GM12801 (cell line): ENCODE measurements around the gene ADH1C.

Experiments used
- TF ChIP-seq, protein P1 (sequence below): IDR thresholded peaks from one replicate; pipeline ENCODE4 v1.5.1; 2011; ENCODE audit warnings: control low read depth; ENCODE audit not compliant: insufficient read length; ENCODE audit errors: extremely low read depth

ADH1C gene

DNA sequence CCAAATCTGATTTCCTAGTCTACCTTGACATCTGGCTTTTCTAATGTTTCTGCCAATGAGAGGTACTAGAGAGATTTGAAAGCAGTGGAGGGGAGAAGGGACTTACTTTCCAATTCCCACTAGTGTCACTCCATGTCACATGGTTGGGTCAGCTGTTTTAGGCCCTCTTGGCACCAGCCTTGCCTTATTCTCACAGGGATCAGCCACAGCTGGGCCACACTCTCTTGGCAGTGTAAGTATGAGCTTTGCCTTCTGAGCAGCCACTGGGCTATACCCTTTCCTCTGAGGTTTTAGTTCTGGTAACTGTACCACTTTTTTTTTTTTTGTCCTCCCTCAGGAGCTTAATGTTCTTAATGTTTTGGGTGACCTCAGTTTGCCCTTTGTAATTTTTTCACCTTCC, 10.2 kb upstream of the ADH1C start:
- TF ChIP-seq, protein P1, sequence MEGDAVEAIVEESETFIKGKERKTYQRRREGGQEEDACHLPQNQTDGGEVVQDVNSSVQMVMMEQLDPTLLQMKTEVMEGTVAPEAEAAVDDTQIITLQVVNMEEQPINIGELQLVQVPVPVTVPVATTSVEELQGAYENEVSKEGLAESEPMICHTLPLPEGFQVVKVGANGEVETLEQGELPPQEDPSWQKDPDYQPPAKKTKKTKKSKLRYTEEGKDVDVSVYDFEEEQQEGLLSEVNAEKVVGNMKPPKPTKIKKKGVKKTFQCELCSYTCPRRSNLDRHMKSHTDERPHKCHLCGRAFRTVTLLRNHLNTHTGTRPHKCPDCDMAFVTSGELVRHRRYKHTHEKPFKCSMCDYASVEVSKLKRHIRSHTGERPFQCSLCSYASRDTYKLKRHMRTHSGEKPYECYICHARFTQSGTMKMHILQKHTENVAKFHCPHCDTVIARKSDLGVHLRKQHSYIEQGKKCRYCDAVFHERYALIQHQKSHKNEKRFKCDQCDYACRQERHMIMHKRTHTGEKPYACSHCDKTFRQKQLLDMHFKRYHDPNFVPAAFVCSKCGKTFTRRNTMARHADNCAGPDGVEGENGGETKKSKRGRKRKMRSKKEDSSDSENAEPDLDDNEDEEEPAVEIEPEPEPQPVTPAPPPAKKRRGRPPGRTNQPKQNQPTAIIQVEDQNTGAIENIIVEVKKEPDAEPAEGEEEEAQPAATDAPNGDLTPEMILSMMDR, result no peak

- TF ChIP-seq, protein P1, result no peak
Observed at GRCh38 chr4:99361899-99362275, 9.3 kb upstream of the ADH1C start.

DNA sequence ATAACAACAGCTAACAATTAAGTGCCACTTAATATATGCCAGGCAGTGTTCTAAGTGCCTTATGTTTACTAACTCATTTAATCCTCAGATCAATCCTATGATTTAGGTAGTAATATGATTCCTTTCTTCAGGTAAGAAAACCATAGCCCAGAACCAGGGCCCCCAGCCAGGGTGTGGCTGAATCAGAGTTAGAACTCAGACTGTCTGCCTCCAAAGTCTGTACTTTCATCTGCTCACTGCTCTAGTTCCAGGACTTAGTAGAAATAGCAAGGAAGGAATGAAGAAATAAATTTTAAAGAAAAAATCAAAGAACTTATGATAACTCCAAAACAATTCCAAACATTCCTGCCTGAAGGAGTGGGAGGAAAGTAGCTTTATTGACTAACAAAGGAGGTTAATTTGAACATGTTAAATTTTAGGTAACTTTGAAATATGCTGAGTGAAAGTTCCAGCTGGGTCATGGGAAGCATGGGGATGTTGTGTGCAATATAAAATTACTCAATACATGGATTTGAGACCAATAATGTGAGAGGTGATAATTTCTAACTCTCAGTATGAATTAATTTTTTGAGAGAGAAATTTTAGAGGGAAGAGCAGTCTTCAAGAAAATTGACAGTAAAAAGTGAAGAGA, 8.8 kb upstream of the ADH1C start:
- TF ChIP-seq, protein P1, result no peak

DNA sequence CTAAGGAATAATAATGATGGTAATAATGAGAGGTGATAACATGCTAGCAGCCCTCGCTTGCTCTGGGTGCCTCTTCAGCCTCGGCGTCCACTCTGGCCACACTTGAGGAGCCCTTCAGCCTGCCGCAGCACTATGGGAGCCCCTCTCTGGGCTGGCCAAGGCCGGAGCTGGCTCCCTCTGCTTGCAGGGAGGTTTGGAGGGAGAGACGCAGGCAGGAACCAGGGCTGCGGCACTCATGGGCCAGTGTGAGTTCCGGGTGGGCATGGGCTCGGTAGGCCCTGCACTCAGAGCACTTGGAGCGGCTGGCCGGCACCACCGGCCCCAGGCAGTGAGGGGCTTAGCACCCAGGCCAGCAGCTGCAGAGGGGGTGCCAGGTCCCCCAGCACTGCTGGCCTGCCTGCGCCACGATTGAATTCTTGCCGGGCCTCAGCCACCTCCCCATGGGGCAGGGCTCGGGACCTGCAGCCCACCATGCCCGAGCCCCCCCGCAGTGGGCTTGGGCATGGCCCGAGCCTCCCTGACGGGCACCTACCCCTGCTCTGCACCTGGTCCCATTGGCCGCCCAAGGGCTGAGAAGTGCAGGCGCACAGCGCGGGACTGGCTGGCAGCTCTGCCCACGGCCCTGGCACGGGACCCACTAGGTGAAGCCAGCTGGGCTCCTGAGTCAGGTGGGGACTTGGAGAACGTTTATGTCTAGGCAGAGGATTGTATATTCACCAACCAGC, 7.1 kb upstream of the ADH1C start:
- TF ChIP-seq, protein P1, result no peak

- TF ChIP-seq, protein P1, result no peak
Observed at GRCh38 chr4:99357948-99358347, 5.4 kb upstream of the ADH1C start.

GRCh38 chr4:99356992-99357391, 4.4 kb upstream of the ADH1C start:
- TF ChIP-seq, protein P1, result no peak

- TF ChIP-seq, protein P1, result no peak
Observed at GRCh38 chr4:99351487-99351886, 1.1 kb downstream of the ADH1C start.
